Ascending aorta (tissue), 2 donors: Measurements from ENCODE around the gene SH3BGRL3. TPM values are rescaled to one million over a fixed set of nuclear protein-coding genes. Genes with fewer than 3 reads are reported as not detected.

Experiments used
- DNase-seq, 2 donors: peaks; one replicate each; pipeline ENCODE4 v3.0.0-alpha.2; 2019; ENCODE audit warnings: low spot score in 2 of 2
- H3K27ac ChIP-seq, 2 donors: fragments of 200-600 bp; sonication (generic); one replicate each; pipeline ENCODE4 v1.5.1; 2016 to 2017; ENCODE audit warnings: mild to moderate bottlenecking in 1 of 2
- H3K27me3 ChIP-seq: fragments of 200-600 bp; sonication (generic); one replicate; pipeline ENCODE4 v1.5.1; 2017
- H3K36me3 ChIP-seq, 2 donors: fragments of 200-600 bp; sonication (generic); one replicate each; pipeline ENCODE4 v1.5.1; 2016
- H3K4me1 ChIP-seq, 2 donors: fragments of 200-600 bp; sonication (generic); one replicate each; pipeline ENCODE4 v1.5.1; 2016 to 2017; ENCODE audit warnings: mild to moderate bottlenecking in 1 of 2
- H3K4me3 ChIP-seq, 2 donors: fragments of 200-600 bp; sonication (generic); one replicate each; pipeline ENCODE4 v1.5.1; 2016 to 2017; ENCODE audit warnings: mild to moderate bottlenecking in 1 of 2
- H3K9me3 ChIP-seq, 2 donors: fragments of 200-600 bp; sonication (generic); one replicate each; pipeline ENCODE4 v1.5.1; 2016
- CTCF ChIP-seq, 3 experiments: fragments of 200-600 bp in 2 of 3; fragments of 450-650 bp in 1 of 3; sonication (generic) in 2 of 3; IDR thresholded peaks; one replicate each; pipeline ENCODE4 v1.5.1; 2016 to 2019; ENCODE audit warnings: antibody characterized with exemption in 3 of 3, mild to moderate bottlenecking in 1 of 3, moderate library complexity in 1 of 3
- intact Hi-C: fragments of 100-400 bp; cut with DNase I; formaldehyde crosslinking; loops from one replicate; pipeline ENCODE4 v1.15.1; 2023
- total RNA-seq: library from RNA; depleted of rRNA; stranded (reverse); fragments of >200 nt; gene quantifications from one replicate; pipeline ENCODE4 v1.1.0, GENCODE V29; 2016

Gene SH3BGRL3
- total RNA-seq, 1 donor from 2014 or later, result 228 TPM

- intact Hi-C loops, result loop anchor here (1.0 to 2.0 kb wide), 3 partner anchors 28 to 168 kb away; partner anchors contain the start of genes C1orf232, PDIK1L and ZNF593
- Histone ChIP-seq H3K9me3 (no peaks in the 10 kb centered on the region), H3K27me3 (no peaks in the 10 kb centered on the region), H3K27ac (peak overlapping the region; percentile 90 to 99), H3K4me3 (peak overlapping the region; percentile 73 to 91), H3K36me3 (no peaks in the 10 kb centered on the region), H3K4me1 (peaks cover 29 to 54% of the 10 kb centered on the region in 2 donors)
- DNase-seq, result peak in 1 of 2 donors; percentile 87
- TF ChIP-seq CTCF (IDR thresholded peaks at IDR 0.05), result no peak
These were observed 996 bp upstream of the SH3BGRL3 start for GRCh38 chr1:26278724-26279455.

GRCh38 chr1:26280333-26281042 lies 602 bp downstream of the SH3BGRL3 start:
- no peak for DNase-seq
- Histone ChIP-seq H3K4me1 (peaks cover 31 to 66% of the 10 kb centered on the region in 2 donors), H3K36me3 (no peaks in the 10 kb centered on the region), H3K27ac (peak overlapping the region; percentile 90 to 99), H3K4me3 (peak overlapping the region; percentile 73 to 91), H3K27me3 (no peaks in the 10 kb centered on the region), H3K9me3 (no peaks in the 10 kb centered on the region)
- no peak for TF ChIP-seq CTCF (IDR thresholded peaks at IDR 0.05)
- intact Hi-C loops, result no loop called here

DNA sequence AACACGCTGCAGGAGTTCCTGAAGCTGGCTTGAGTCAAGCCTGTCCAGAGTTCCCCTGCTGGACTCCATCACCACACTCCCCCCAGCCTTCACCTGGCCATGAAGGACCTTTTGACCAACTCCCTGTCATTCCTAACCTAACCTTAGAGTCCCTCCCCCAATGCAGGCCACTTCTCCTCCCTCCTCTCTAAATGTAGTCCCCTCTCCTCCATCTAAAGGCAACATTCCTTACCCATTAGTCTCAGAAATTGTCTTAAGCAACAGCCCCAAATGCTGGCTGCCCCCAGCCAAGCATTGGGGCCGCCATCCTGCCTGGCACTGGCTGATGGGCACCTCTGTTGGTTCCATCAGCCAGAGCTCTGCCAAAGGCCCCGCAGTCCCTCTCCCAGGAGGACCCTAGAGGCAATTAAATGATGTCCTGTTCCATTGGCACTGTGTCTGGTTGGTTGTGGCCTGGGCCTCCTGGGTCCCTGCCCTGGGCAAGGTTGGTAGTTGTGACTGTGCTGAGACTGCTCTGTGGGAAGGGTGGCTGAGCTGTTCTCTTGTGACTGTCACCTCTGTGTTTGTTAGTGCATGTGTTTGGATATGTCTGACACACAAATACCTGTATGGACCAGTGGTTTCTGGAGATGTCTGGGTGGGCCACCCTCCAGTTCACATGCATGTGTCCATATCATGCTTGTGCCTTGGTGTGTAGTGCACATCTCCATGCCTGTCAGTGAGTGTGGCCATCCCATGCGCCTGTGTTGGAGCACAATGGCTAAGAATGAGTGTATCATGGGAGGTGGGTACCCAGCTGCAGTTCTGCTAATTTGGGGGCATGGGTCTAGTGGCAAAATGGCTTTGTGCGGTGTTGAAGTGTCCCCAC lies 1.4 kb downstream of the SH3BGRL3 start:
- H3K4me3 ChIP-seq, result peak overlapping the region; percentile 73 to 91
- H3K9me3 ChIP-seq, result no peaks in the 10 kb centered on the region
- H3K4me1 ChIP-seq, result peaks cover 24 to 59% of the 10 kb centered on the region in 2 donors

GRCh38 chr1:26281971-26282370 lies 2.1 kb downstream of the SH3BGRL3 start:
- Histone ChIP-seq H3K27me3 (no peaks in the 10 kb centered on the region), H3K9me3 (no peaks in the 10 kb centered on the region), H3K4me1 (peaks cover 22 to 53% of the 10 kb centered on the region in 2 donors), H3K27ac (peak overlapping the region in 1 of 2 donors; percentile 38), H3K36me3 (no peaks in the 10 kb centered on the region), H3K4me3 (no peak overlapping the region)
- no peak for DNase-seq
- intact Hi-C loops, result no loop called here
- no peak for TF ChIP-seq CTCF (IDR thresholded peaks at IDR 0.05)

More for the DNA sequence above, 1.4 kb downstream of the SH3BGRL3 start:
- TF ChIP-seq CTCF (IDR thresholded peaks at IDR 0.05), result no peak
- Histone ChIP-seq H3K36me3 (no peaks in the 10 kb centered on the region), H3K27me3 (no peaks in the 10 kb centered on the region), H3K27ac (peak overlapping the region; percentile 90 to 99)
- DNase-seq, result no peak
- intact Hi-C loops, result no loop called here

- no peaks in the 10 kb centered on the region for H3K9me3 ChIP-seq
- no peaks in the 10 kb centered on the region for H3K27me3 ChIP-seq
- peak overlapping the region in 1 of 2 donors; percentile 38 for H3K27ac ChIP-seq
- no peak for TF ChIP-seq CTCF (IDR thresholded peaks at IDR 0.05)
- peaks cover 22 to 48% of the 10 kb centered on the region in 2 donors for H3K4me1 ChIP-seq
- H3K36me3 ChIP-seq, result no peaks in the 10 kb centered on the region
- DNase-seq, result no peak
- H3K4me3 ChIP-seq, result no peak overlapping the region
- intact Hi-C loops, result no loop called here
These were observed 2.6 kb downstream of the SH3BGRL3 start for GRCh38 chr1:26282401-26282918.
